NCI-H345 treated with DMSO at 0.1 percent for 48 hours (cell line): ENCODE results near the gene RSAD2.
A peak's percentile ranks its signal among the peaks of the same experiment; 100 is the strongest.
"Not testable (repeated sequence)": the region's sequence is repeated elsewhere in the genome, so short reads cannot be mapped to it uniquely, and the experiment has no call there.

ENCODE experiments used
- DNase-seq: peaks from one replicate; lab custom pipeline; 2025; ENCODE audit not compliant: unreplicated experiment; lab: John Stamatoyannopoulos, UW

RSAD2 gene

GRCh38 chr2:6902581-6902980 is 25.0 kb downstream of the RSAD2 start:
- not testable (repeated sequence) for DNase-seq

- no peak for DNase-seq
Measured at GRCh38 chr2:6905668-6906067, 28.1 kb downstream of the RSAD2 start.

- peak; percentile 17 for DNase-seq
Measured at GRCh38 chr2:6906165-6906741, 28.7 kb downstream of the RSAD2 start.

- no peak for DNase-seq
Measured at GRCh38 chr2:6908291-6908690, 30.7 kb downstream of the RSAD2 start.

- no peak for DNase-seq
Measured at GRCh38 chr2:6909431-6910385, 32.1 kb downstream of the RSAD2 start.

GRCh38 chr2:6911721-6912120 is 34.1 kb downstream of the RSAD2 start:
- no peak for DNase-seq

- DNase-seq = no peak
Measured at GRCh38 chr2:6913415-6914157, 36.0 kb downstream of the RSAD2 start.

- DNase-seq = no peak
Measured at GRCh38 chr2:6914828-6915227, 37.3 kb downstream of the RSAD2 start.

- no peak for DNase-seq
Measured at GRCh38 chr2:6915399-6915798, 37.8 kb downstream of the RSAD2 start.

GRCh38 chr2:6916224-6916623 is 38.6 kb downstream of the RSAD2 start:
- DNase-seq = no peak

GRCh38 chr2:6916736-6917070 is 39.1 kb downstream of the RSAD2 start:
- no peak for DNase-seq

GRCh38 chr2:6917071-6917760 is 39.6 kb downstream of the RSAD2 start, which contains the start of gene RNF144A:
TSS of gene RNF144A (plus strand) at chr2:6917412. CDS start at chr2:6996927, 79,515 bp downstream.
- peak; percentile 68 for DNase-seq

- no peak for DNase-seq
Measured at GRCh38 chr2:6917761-6918421, 40.3 kb downstream of the RSAD2 start.

GRCh38 chr2:6919901-6920742 is 42.5 kb downstream of the RSAD2 start:
- no peak for DNase-seq

GRCh38 chr2:6920743-6921064 is 43.1 kb downstream of the RSAD2 start:
- no peak for DNase-seq

- no peak for DNase-seq
Measured at GRCh38 chr2:6921321-6921922, 43.8 kb downstream of the RSAD2 start.

GRCh38 chr2:6922201-6922656 is 44.7 kb downstream of the RSAD2 start:
- DNase-seq = no peak

GRCh38 chr2:6923319-6923718 is 45.7 kb downstream of the RSAD2 start:
- no peak for DNase-seq
